GM12874 (cell line): ENCODE results near the gene ZDHHC13.

Experiments used
- CTCF ChIP-seq: IDR thresholded peaks from 2 replicates; pipeline ENCODE4 v1.5.1; 2011; ENCODE audit warnings: low read depth, mild to moderate bottlenecking, control low read depth, low read length, moderate library complexity; ENCODE audit not compliant: insufficient read depth

ZDHHC13 gene

GRCh38 chr11:19216021-19216420 lies 99.1 kb downstream of the ZDHHC13 start:
- no peak for TF ChIP-seq CTCF

- no peak for TF ChIP-seq CTCF
These were observed 99.9 kb downstream of the ZDHHC13 start for GRCh38 chr11:19216709-19217374.

GRCh38 chr11:19218216-19218615 lies 101.2 kb downstream of the ZDHHC13 start:
- TF ChIP-seq CTCF: no peak

- no peak for TF ChIP-seq CTCF
These were observed 102.0 kb downstream of the ZDHHC13 start for GRCh38 chr11:19218786-19219460.

- TF ChIP-seq CTCF: no peak
These were observed 104.1 kb downstream of the ZDHHC13 start for GRCh38 chr11:19220903-19221724.

- no peak for TF ChIP-seq CTCF
These were observed 108.2 kb downstream of the ZDHHC13 start for GRCh38 chr11:19225123-19225522.

GRCh38 chr11:19225581-19225980 lies 108.6 kb downstream of the ZDHHC13 start:
- no peak for TF ChIP-seq CTCF
